DMS114 treated with DMSO at 0.1 percent for 48 hours (cell line): ENCODE measurements around the gene AHCTF1.
"Not testable (repeated sequence)": the region's sequence is repeated elsewhere in the genome, so short reads cannot be mapped to it uniquely, and the experiment has no call there.

ENCODE experiments used
- DNase-seq: peaks from one replicate; lab custom pipeline; 2025; ENCODE audit not compliant: unreplicated experiment; lab: John Stamatoyannopoulos, UW

AHCTF1 gene

GRCh38 chr1:246837418-246838117, 94.2 kb downstream of the AHCTF1 start:
- no peak for DNase-seq

GRCh38 chr1:246836209-246836966, 95.4 kb downstream of the AHCTF1 start:
- no peak for DNase-seq

- DNase-seq: no peak
These were observed 100.2 kb downstream of the AHCTF1 start for GRCh38 chr1:246831543-246831942.

- DNase-seq: no peak
These were observed 102.9 kb downstream of the AHCTF1 start for GRCh38 chr1:246828818-246829217.

- DNase-seq: no peak
These were observed 104.4 kb downstream of the AHCTF1 start for GRCh38 chr1:246827396-246827795.

GRCh38 chr1:246825557-246826175, 106.1 kb downstream of the AHCTF1 start:
- no peak for DNase-seq

GRCh38 chr1:246824541-246824940, 107.2 kb downstream of the AHCTF1 start:
- DNase-seq: no peak

GRCh38 chr1:246822154-246822553, 109.6 kb downstream of the AHCTF1 start:
- not testable (repeated sequence) for DNase-seq

- DNase-seq: no peak
These were observed 111.1 kb downstream of the AHCTF1 start for GRCh38 chr1:246820666-246821065.

- DNase-seq: not testable (repeated sequence)
These were observed 114.0 kb downstream of the AHCTF1 start for GRCh38 chr1:246817778-246818177.

- DNase-seq: no peak
These were observed 116.0 kb downstream of the AHCTF1 start for GRCh38 chr1:246815693-246816270.

GRCh38 chr1:246814890-246815289, 116.9 kb downstream of the AHCTF1 start:
- DNase-seq: no peak

GRCh38 chr1:246813325-246813724, 118.4 kb downstream of the AHCTF1 start:
- DNase-seq: not testable (repeated sequence)

GRCh38 chr1:246811985-246812384, 119.8 kb downstream of the AHCTF1 start:
- DNase-seq: no peak

GRCh38 chr1:246809473-246809872, 122.3 kb downstream of the AHCTF1 start:
- DNase-seq: no peak

- no peak for DNase-seq
These were observed 126.5 kb downstream of the AHCTF1 start for GRCh38 chr1:246805135-246805716.

- DNase-seq: no peak
These were observed 127.9 kb downstream of the AHCTF1 start for GRCh38 chr1:246803883-246804282.

GRCh38 chr1:246803373-246803772, 128.4 kb downstream of the AHCTF1 start:
- DNase-seq: no peak

GRCh38 chr1:246801241-246802020, 130.3 kb downstream of the AHCTF1 start:
- no peak for DNase-seq

- DNase-seq: no peak
These were observed 131.0 kb downstream of the AHCTF1 start for GRCh38 chr1:246800756-246801155.
